Spleen (tissue), 7 donors: ENCODE results near the gene HOXD4.

Source experiments
- CTCF ChIP-seq, 11 experiments: fragments of 200-600 bp in 7 of 11; fragments of 450-650 bp in 4 of 11; sonication (generic) in 4 of 11; IDR thresholded peaks in 8 of 11; conservative IDR thresholded peaks in 3 of 11; 1 replicate in 7 of 11; 2 replicates in 4 of 11; pipeline versions ENCODE4 v1.4.0 to v1.8.0; 2016 to 2021; ENCODE audit warnings: antibody characterized with exemption in 11 of 11, inconsistent platforms in 4 of 11, mild to moderate bottlenecking in 1 of 11
- POLR2A ChIP-seq, 3 donors: fragments of 450-650 bp; IDR thresholded peaks; one replicate each; pipeline ENCODE4 v1.5.1; 2017; ENCODE audit warnings: antibody characterized with exemption in 3 of 3, mild to moderate bottlenecking in 1 of 3
- POLR2AphosphoS5 ChIP-seq, 3 donors: sonication (generic); formaldehyde crosslinking; IDR thresholded peaks; one replicate each; pipeline ENCODE4 v1.5.1; 2017; ENCODE audit warnings: antibody characterized with exemption in 3 of 3
- donor health status: DM: no; HTN: no; CAD: no; lungs with moderate emphysema.
- donor health status: DM: no; HTN: no; CAD: no.
- donor health status: DM: no; HTN: no; CAD: no.

GRCh38 chr2:176122683-176123410 is 28.5 kb upstream of the HOXD4 start, which contains the start of gene HOXD9:
- TF ChIP-seq CTCF (IDR thresholded peaks at IDR 0.05 in 8 of 11, conservative IDR thresholded peaks at IDR 0.05 in 3 of 11): no peak
- TF ChIP-seq POLR2AphosphoS5 (IDR thresholded peaks at IDR 0.05): peak; percentile 60 to 89 (median 80)
- peak in 1 of 3 donors; percentile 52 for TF ChIP-seq POLR2A (IDR thresholded peaks at IDR 0.05)
